GM19467 (cell line): Measurements from ENCODE around the gene RBPJ.

Experiments used
- ATAC-seq: cut with Tn5 transposase; IDR thresholded peaks from one replicate; pipeline ENCODE4 v1.9.1; 2021; ENCODE audit warnings: mild to moderate bottlenecking, moderate library complexity; ENCODE audit not compliant: unreplicated experiment

RBPJ gene

GRCh38 chr4:26484032-26484515, 163.3 kb downstream of the RBPJ start:
- no peak for ATAC-seq

DNA sequence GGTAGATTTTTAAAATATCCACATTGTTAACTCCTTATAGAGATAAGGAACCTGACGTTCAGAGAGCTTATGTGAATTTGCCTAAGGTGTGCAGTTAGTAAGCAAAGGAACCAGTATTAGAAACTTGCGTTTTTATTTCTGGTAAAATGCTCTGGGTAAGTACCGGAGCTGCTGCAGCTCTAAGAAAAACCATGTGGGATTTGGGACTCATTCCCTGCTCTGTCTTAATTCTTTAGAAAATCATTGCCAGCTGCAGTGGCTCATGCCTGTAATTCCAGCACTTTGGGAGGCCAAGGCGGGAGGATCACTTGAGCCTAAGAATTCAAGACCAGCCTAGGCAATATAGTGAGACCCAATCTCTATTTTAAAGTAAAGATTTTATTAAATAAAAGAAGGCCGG, 163.7 kb downstream of the RBPJ start:
- ATAC-seq: no peak
